CD4-positive, alpha-beta T cell treated with Interleukin-15 for 1 hour (primary cell): ENCODE results near the gene NEK1.

ENCODE experiments used
- DNase-seq: peaks from one replicate; pipeline ENCODE4 v3.0.0-alpha.2; 2020

Gene NEK1

DNA sequence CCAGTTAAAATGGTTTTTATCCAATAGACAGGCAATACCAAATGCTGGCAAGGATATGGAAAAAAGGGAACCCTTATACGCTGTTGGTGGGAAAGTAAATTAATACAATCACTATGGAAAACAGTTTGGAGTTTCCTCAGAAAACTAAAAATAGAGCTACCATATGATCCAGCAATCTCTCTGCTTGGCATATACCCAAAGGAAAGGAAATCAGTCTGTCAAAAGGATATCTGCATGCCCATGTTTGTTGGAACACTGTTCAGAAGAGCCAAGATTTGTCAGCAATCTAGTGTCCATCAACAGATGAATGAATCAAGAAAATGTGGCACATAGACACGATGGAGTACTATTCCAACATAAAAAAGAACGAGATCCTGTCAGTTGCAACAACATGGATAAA lies 250.6 kb downstream of the NEK1 start:
- DNase-seq: no peak

DNA sequence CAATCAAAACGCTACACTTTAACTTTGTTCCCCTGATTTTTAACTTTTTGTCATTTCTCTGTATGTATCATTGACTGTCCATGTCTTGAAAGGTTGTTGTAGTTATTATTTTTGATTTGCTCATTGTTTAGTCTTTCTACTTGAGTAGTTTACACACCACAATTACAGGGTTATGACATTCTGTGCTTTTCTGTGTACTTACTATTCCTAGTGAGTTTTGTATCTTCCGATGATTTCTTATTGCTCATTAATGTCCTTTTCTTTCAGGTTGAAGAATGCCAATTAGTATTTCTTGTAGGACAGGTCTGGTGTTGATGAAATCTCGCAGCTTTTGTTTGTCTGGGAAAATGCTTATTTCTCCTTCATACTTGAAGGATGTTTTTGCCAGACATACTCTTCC lies 252.4 kb downstream of the NEK1 start:
- DNase-seq: no peak

DNA sequence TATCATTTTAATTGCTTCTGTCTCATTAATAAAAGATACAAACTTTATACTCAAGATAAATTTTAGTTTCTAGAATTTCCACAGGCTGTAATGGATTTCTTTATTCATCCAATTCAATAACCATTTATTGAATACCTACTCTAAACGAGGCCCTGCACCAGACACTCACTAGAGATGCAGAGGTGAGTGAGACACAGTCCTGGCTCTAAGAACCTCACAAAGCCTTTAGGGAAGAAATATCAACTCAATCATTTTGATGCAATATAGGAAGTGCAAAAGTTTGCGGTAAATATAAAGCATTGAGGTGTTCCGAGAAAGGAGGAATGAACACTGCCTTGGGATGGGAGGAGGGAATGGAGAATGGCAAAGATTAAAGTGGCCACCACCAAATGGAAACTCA lies 260.0 kb downstream of the NEK1 start:
- DNase-seq: no peak

DNA sequence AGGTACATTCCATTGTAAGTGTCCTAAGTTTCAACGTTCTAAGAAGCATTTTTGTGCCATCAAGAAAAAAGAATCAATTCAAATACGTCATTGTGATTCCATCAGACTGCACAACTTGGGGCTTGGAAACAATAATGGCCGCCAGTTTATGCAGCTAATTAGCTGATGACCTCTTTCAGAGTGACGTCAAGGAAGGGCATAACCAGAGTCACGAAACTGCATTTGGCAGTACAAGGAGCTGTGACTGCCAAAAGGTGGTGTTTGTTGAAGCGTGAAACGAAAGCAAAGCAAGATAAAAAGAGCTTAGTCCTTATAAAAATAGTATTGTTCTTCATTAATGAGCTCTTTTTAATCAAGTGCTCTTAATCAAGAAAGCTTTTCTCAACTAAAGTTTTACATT lies 260.5 kb downstream of the NEK1 start:
- DNase-seq: no peak

DNA sequence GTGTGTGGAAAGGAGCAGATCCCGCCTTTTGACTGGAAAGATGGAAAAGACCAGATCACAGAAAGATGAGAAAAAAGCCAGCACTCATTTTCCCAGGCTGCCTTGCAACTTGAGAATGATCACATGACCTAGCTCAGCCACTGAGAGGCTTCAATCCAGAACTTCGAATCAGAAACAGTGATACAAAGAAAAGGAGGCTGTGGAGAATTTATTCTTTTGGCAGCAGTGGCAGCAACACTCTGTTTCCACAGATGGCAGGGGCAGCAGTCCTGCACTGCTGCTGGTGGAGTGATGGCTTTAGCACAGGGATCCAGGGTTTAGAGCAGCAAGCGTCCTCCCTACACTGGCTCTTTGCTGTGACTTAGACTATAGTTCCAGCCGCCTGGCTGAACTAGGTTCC lies 263.8 kb downstream of the NEK1 start:
- no peak for DNase-seq

DNA sequence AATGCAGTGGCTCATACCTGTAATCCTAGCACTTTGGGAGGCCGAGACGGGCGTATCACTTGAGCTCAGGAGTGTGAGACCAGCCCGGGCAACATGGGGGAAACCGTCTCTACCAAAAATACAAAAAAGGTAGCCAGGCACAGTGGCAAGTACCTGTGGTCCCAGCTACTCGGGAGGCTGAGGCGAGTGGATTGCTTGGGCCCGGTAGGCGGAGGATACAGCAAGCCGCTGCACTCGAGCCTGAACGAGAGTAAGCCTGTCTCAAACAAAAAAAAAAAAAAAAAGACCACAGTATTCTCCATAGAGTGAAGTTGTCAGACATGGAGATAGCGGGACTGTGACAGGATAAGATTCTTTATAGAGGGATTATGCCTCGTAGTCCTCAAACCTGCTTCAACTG lies 265.5 kb downstream of the NEK1 start:
- DNase-seq: no peak

DNA sequence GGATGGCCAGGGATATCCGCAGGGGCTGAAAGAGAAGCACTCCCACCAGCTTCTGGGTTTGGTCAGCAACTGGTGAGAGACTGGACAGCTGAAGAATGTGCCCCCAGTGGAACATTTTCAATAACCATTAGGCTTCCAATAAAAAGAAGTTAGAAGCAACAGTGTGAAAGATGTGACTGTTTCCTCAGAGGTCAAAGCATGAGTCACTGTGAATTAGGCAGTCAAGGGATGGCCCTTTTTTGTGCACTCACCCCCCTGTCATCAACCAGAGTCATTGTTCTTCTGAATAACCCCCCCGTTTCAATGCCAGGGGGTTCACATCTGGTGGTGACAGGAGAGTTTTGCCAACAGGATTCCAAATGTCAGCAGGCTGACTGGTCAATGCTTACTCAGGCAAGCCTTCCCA lies 267.1 kb downstream of the NEK1 start:
- no peak for DNase-seq
